HCT116 (cell line): ENCODE results near the gene TYW1. TPM values are rescaled to one million over a fixed set of nuclear protein-coding genes. Genes with fewer than 3 reads are reported as not detected.

Experiments used
- microRNA-seq: library from miRNA; unstranded; fragments of <30 nt; microRNA quantifications from one replicate; pipeline ENCODE4, GENCODE V29; 2016; ENCODE audit warnings: borderline number of aligned reads
- total RNA-seq: library from RNA; stranded (reverse); gene quantifications from one replicate; pipeline ENCODE4 v1.2.1, GENCODE V29; 2021; ENCODE audit not compliant: unreplicated experiment

Gene TYW1
- total RNA-seq, 1 experiment from 2014 or later = 16.6 TPM

Small RNA genes lying within 50 kb of the gene (microRNA-seq; reads per million reads assigned to microRNA genes)
- not detected for gene MIR4650-1

Other genes with a start within 250 kb of the TYW1 start
- 59.3 TPM for gene TMEM248, start 75.6 kb upstream of the TYW1 start, total RNA-seq
- 50.1 TPM for gene SBDS, start 1.2 kb upstream of the TYW1 start, total RNA-seq